ENCODE data around the gene ERC2. TPM values are rescaled to one million over a fixed set of nuclear protein-coding genes. Genes with fewer than 3 reads are reported as not detected.

Gene ERC2
- polyA plus RNA-seq, 1 experiment, result 0.07 TPM

DNA sequence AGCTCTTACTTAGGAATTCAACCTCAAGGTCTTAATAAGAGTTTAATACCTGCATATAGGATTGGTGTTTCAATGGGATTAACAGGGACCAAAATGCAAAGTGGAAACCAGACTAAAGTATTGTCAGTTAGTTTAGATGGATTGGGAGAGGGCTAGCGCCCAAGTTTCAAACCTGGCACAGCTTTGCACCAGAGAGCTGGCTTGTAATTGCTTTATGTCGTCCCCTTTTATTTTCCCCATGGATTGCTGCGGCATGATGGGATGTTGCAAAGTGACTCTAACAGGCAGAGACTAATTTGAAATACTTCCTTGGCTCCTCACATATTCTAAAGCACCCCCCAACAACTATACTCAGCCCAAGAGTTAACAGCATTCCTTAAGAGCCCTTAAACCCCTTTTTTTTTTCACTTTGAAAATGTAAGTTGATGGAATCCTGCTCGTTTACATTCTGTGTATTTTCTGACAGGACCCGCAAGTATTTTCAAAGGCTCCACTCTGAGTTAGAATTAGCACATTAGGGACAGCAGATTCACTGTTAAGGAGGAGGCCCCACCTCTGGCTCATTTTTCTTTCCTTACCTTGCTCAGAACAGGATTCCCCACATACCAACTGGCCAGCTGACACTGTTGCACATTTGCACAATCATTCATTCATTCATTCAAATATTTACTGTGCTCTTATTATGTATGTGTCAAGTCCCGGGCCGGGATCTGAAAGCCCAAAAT is 214.2 kb downstream of the ERC2 start:
- no peak for DNase-seq (ENCODE audit: low read depth)
- Histone ChIP-seq H3K36me3 (ENCODE audit: control insufficient read depth, insufficient read depth, low read length) (no peaks in the 10 kb centered on the region), H3K27me3 (ENCODE audit: control insufficient read depth, insufficient read depth, low read length) (no peaks in the 10 kb centered on the region), H3K4me3 (ENCODE audit: low read depth, low read length) (no peak overlapping the region)
- CTCF ChIA-PET, result interaction anchor here (0.6 to 2.5 kb wide), 5 partner anchors 10 to 767 kb away, joined by 3 to 6 read pairs (median 4); no protein-coding TSS in a partner anchor
- POLR2A ChIA-PET, result no interaction called here
- TF ChIP-seq, protein P1, sequence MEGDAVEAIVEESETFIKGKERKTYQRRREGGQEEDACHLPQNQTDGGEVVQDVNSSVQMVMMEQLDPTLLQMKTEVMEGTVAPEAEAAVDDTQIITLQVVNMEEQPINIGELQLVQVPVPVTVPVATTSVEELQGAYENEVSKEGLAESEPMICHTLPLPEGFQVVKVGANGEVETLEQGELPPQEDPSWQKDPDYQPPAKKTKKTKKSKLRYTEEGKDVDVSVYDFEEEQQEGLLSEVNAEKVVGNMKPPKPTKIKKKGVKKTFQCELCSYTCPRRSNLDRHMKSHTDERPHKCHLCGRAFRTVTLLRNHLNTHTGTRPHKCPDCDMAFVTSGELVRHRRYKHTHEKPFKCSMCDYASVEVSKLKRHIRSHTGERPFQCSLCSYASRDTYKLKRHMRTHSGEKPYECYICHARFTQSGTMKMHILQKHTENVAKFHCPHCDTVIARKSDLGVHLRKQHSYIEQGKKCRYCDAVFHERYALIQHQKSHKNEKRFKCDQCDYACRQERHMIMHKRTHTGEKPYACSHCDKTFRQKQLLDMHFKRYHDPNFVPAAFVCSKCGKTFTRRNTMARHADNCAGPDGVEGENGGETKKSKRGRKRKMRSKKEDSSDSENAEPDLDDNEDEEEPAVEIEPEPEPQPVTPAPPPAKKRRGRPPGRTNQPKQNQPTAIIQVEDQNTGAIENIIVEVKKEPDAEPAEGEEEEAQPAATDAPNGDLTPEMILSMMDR (IDR thresholded peaks at IDR 0.05; ENCODE audit: insufficient read depth, low read depth, low read length), result no peak

DNA sequence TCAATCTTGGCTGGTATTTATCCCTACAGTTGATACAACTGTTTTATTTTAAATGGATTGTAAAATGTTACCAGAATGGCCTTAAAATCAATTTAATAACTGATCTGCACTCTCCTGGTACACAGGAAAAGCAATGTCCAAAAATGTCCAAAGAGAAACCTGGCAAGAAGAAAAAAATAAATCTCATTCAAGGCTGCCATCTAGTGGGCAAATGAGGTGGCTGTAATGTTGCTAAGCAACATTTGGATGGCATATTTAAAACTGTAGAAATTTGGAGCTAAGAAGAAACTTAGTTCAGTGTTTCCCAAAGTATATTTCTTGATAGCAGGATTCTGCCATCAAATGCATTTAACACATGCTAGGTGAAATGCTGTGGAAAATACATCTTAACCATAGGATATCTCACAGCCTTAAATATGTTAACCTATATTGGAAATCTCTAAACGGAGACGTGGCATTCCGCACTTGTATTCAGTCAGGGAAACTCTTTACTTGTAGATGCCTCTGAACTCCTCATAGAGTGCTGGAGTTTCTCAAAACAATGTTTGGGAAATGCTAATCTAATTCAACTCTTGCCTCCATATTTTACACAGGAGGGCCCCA is 216.8 kb downstream of the ERC2 start:
- H3K36me3 ChIP-seq (ENCODE audit: control insufficient read depth, insufficient read depth, low read length), result no peaks in the 10 kb centered on the region
- H3K4me3 ChIP-seq (ENCODE audit: low read depth, low read length), result no peak overlapping the region
- TF ChIP-seq, protein P1 (IDR thresholded peaks at IDR 0.05; ENCODE audit: insufficient read depth, low read depth, low read length), result peak; percentile 71
- POLR2A ChIA-PET, result no interaction called here
- DNase-seq (ENCODE audit: low read depth), result no peak
- H3K27me3 ChIP-seq (ENCODE audit: control insufficient read depth, insufficient read depth, low read length), result no peaks in the 10 kb centered on the region
- CTCF ChIA-PET, result interaction anchor here (0.7 to 2.8 kb wide), 16 partner anchors 8 to 1018 kb away, joined by 3 to 10 read pairs (median 4); no protein-coding TSS in a partner anchor

DNA sequence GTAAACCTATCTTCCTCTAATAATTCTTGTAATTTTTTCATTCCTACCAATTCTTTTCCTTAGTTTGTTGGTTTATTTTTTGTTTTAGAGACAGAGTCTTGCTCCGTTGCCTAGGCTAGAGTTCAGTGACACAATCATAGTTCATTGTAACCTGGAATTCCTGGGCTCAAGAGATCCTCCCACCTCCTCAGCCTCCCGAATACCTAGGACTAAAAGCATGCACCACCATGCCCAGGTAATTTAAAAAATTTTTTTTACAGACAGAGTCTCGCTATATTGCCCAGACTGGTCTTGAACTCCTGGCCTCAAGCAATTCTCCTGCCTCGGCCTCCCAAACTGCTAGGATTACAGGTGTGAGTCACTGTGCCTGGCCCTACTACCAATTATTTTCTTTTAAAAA is 220.2 kb downstream of the ERC2 start:
- H3K27me3 ChIP-seq (ENCODE audit: control insufficient read depth, insufficient read depth, low read length), result no peaks in the 10 kb centered on the region
- no peaks in the 10 kb centered on the region for H3K36me3 ChIP-seq (ENCODE audit: control insufficient read depth, insufficient read depth, low read length)
- TF ChIP-seq, protein P1 (IDR thresholded peaks at IDR 0.05; ENCODE audit: insufficient read depth, low read depth, low read length), result no peak
- no peak overlapping the region for H3K4me3 ChIP-seq (ENCODE audit: low read depth, low read length)
- ChIA-PET POLR2A (no interaction called here), CTCF (no interaction called here)
- no peak for DNase-seq (ENCODE audit: low read depth)

DNA sequence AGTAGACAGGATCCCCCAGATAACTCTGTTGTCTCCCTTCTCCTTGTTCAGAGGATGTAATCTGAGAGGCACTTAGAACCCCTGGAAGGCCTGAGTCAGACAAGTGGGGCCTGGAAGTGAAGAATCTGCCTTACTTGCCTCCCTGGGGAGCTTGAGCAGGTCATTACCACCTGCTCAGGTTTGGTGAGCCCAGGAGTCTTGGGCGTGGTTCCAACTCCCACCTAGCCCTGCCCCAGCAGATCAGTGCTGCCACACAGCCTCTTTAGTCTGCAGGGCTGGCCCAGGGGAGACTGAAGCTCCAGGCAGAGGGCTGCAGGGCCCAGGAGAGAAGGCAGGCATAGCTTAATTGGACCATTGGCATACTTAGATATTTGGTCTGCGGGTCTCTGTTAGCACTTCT is 230.0 kb downstream of the ERC2 start:
- DNase-seq (ENCODE audit: low read depth), result no peak
- CTCF ChIA-PET, result interaction anchor here (1.9 kb wide), 1 partner anchor 13 kb away, joined by 5 read pairs; no protein-coding TSS in a partner anchor
- no peaks in the 10 kb centered on the region for H3K36me3 ChIP-seq (ENCODE audit: control insufficient read depth, insufficient read depth, low read length)
- TF ChIP-seq, protein P1 (IDR thresholded peaks at IDR 0.05; ENCODE audit: insufficient read depth, low read depth, low read length), result no peak
- no peak overlapping the region for H3K4me3 ChIP-seq (ENCODE audit: low read depth, low read length)
- POLR2A ChIA-PET, result no interaction called here
- no peaks in the 10 kb centered on the region for H3K27me3 ChIP-seq (ENCODE audit: control insufficient read depth, insufficient read depth, low read length)

DNA sequence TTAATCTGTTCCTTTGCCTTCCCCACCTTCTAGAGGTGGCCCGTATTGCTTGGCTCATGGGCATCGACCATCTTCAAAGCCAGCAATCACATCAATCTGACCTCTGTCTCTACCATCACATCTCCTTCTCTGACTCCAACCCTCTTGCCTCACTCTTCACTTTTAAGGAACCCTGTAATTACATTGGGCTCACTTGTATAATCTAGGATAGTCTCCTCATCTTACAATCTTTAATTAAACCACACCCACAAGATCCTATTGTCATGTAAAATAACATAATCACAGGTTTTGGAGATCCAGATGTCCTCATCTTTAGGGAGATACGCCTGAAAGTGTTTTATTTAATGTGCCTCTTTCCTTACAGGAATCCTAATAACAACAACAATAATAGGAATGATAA is 234.5 kb downstream of the ERC2 start:
- no peaks in the 10 kb centered on the region for H3K27me3 ChIP-seq (ENCODE audit: control insufficient read depth, insufficient read depth, low read length)
- ChIA-PET CTCF (no interaction called here), POLR2A (no interaction called here)
- TF ChIP-seq, protein P1 (IDR thresholded peaks at IDR 0.05; ENCODE audit: insufficient read depth, low read depth, low read length), result no peak
- no peaks in the 10 kb centered on the region for H3K36me3 ChIP-seq (ENCODE audit: control insufficient read depth, insufficient read depth, low read length)
- no peak for DNase-seq (ENCODE audit: low read depth)
- H3K4me3 ChIP-seq (ENCODE audit: low read depth, low read length), result no peak overlapping the region
